Measurements from ENCODE around the gene STAG1. TPM values are rescaled to one million over a fixed set of nuclear protein-coding genes. Genes with fewer than 3 reads are reported as not detected.
"Not testable (repeated sequence)": the region's sequence is repeated elsewhere in the genome, so short reads cannot be mapped to it uniquely, and the experiment has no call there.

STAG1 gene
- total RNA-seq, 2 donors from 2014 or later = 26.2 to 28.3 TPM

GRCh38 chr3:136716629-136717028, 35.5 kb downstream of the STAG1 start:
- Histone ChIP-seq H3K36me3 (replicated peaks in 1 of 2; ENCODE audit: insufficient read depth in 1 of 2, low read depth in 2 of 2) (no peaks in the 10 kb centered on the region), H3K4me3 (no peak overlapping the region), H3K9me3 (no peaks in the 10 kb centered on the region), H3K27me3 (no peaks in the 10 kb centered on the region), H3K4me1 (no peaks in the 10 kb centered on the region), H3K27ac (no peak overlapping the region)
- no peak for DNase-seq
- no peak for ATAC-seq
- 81 to 90% methylated on average over 1 of the region's 1 CpG for WGBS, 2 donors
- TF ChIP-seq POLR2A (IDR thresholded peaks at IDR 0.05) = no peak
- TF ChIP-seq CTCF (IDR thresholded peaks at IDR 0.05) = no peak
- intact Hi-C loops (cut with DNase I) = no loop called here

- no peaks in the 10 kb centered on the region for H3K4me1 ChIP-seq
- WGBS, 2 donors = 80 to 97% methylated on average over 6 of the region's 6 CpGs
- intact Hi-C loops (cut with DNase I) = no loop called here
- H3K4me3 ChIP-seq = no peak overlapping the region
- H3K36me3 ChIP-seq (replicated peaks in 1 of 2; ENCODE audit: insufficient read depth in 1 of 2, low read depth in 2 of 2) = no peaks in the 10 kb centered on the region
- DNase-seq (peak in 1 of 4 donors; percentile 36), ATAC-seq (no peak)
- no peaks in the 10 kb centered on the region for H3K9me3 ChIP-seq
- no peak for TF ChIP-seq POLR2A (IDR thresholded peaks at IDR 0.05)
- H3K27ac ChIP-seq = no peak overlapping the region
- H3K27me3 ChIP-seq = no peaks in the 10 kb centered on the region
These were observed 38.2 kb downstream of the STAG1 start for GRCh38 chr3:136714020-136714419.

- H3K4me1 ChIP-seq = no peaks in the 10 kb centered on the region
- H3K36me3 ChIP-seq (replicated peaks in 1 of 2; ENCODE audit: insufficient read depth in 1 of 2, low read depth in 2 of 2) = no peaks in the 10 kb centered on the region
- H3K27ac ChIP-seq = no peak overlapping the region
- TF ChIP-seq CTCF (IDR thresholded peaks at IDR 0.05) = no peak
- TF ChIP-seq POLR2A (IDR thresholded peaks at IDR 0.05) = no peak
- ATAC-seq (no peak), DNase-seq (peak in 1 of 4 donors; percentile 16)
- no peaks in the 10 kb centered on the region for H3K27me3 ChIP-seq
- intact Hi-C loops (cut with DNase I) = no loop called here
- no peaks in the 10 kb centered on the region for H3K9me3 ChIP-seq
- H3K4me3 ChIP-seq = no peak overlapping the region
- 87 to 98% methylated on average over 6 of the region's 6 CpGs for WGBS, 2 donors
These were observed 39.2 kb downstream of the STAG1 start for GRCh38 chr3:136712941-136713340.

GRCh38 chr3:136711888-136712287, 40.3 kb downstream of the STAG1 start:
- ATAC-seq; H3K4me1 ChIP-seq; H3K36me3 ChIP-seq (replicated peaks in 1 of 2; ENCODE audit: insufficient read depth in 1 of 2, low read depth in 2 of 2); H3K27ac ChIP-seq; H3K4me3 ChIP-seq; H3K9me3 ChIP-seq; intact Hi-C loops (cut with DNase I); H3K27me3 ChIP-seq; DNase-seq: not testable (repeated sequence)
- 77 to 78% methylated on average over 9 of the region's 9 CpGs for WGBS, 2 donors

GRCh38 chr3:136711277-136711676, 40.9 kb downstream of the STAG1 start:
- TF ChIP-seq POLR2A (IDR thresholded peaks at IDR 0.05) (no peak), CTCF (IDR thresholded peaks at IDR 0.05) (no peak)
- 94 to 96% methylated on average over 7 of the region's 7 CpGs for WGBS, 2 donors
- intact Hi-C loops (cut with DNase I) = no loop called here

GRCh38 chr3:136709775-136710174, 42.4 kb downstream of the STAG1 start:
- 91 to 94% methylated on average over 1 of the region's 1 CpG for WGBS, 2 donors
- H3K36me3 ChIP-seq (replicated peaks in 1 of 2; ENCODE audit: insufficient read depth in 1 of 2, low read depth in 2 of 2); DNase-seq; H3K4me1 ChIP-seq; ATAC-seq; H3K9me3 ChIP-seq; H3K4me3 ChIP-seq; intact Hi-C loops (cut with DNase I); H3K27ac ChIP-seq; H3K27me3 ChIP-seq: not testable (repeated sequence)

More at GRCh38 chr3:136711277-136711676, 40.9 kb downstream of the STAG1 start:
- DNase-seq (no peak), ATAC-seq (no peak)
- H3K27ac ChIP-seq = no peak overlapping the region
- H3K9me3 ChIP-seq = no peaks in the 10 kb centered on the region
- no peaks in the 10 kb centered on the region for H3K27me3 ChIP-seq
- no peaks in the 10 kb centered on the region for H3K36me3 ChIP-seq (replicated peaks in 1 of 2; ENCODE audit: insufficient read depth in 1 of 2, low read depth in 2 of 2)
- H3K4me3 ChIP-seq = no peak overlapping the region
- H3K4me1 ChIP-seq = no peaks in the 10 kb centered on the region

Data from body of pancreas (tissue), 4 donors.